Daoy (cell line): ENCODE data around the gene R3HDML. TPM values are rescaled to one million over a fixed set of nuclear protein-coding genes. Genes with fewer than 3 reads are reported as not detected.

Source experiments
- DNase-seq: peaks from one replicate; pipeline ENCODE4 v3.0.0-alpha.2; 2015; ENCODE audit warnings: low read depth
- total RNA-seq: library from RNA; depleted of rRNA; stranded (reverse); fragments of >200 nt; shearing (Covaris generic); gene quantifications from 2 replicates; pipeline ENCODE4 v1.2.3, GENCODE V29; 2014; rRNA removed

Gene R3HDML
- total RNA-seq, 1 experiment from 2014 or later: not detected

GRCh38 chr20:44400671-44400969 is 63.8 kb downstream of the R3HDML start:
- DNase-seq: no peak

Other genes with a start within 250 kb of the R3HDML start
- gene JPH2, start 149.9 kb upstream of the R3HDML start, total RNA-seq: 1.5 and 2.1 TPM in 2 replicates
- gene OSER1, start 126.3 kb upstream of the R3HDML start, total RNA-seq: 47.1 and 49.1 TPM in 2 replicates
- 0.29 TPM in 1 of 2 replicates, not detected in the other for gene GDAP1L1, start 89.7 kb upstream of the R3HDML start, total RNA-seq
- 6.6 and 7.4 TPM in 2 replicates for gene FITM2, start 25.8 kb upstream of the R3HDML start, total RNA-seq
- gene HNF4A, start 18.7 kb downstream of the R3HDML start, total RNA-seq: not detected in 2 replicates
- gene TTPAL, start 138.8 kb downstream of the R3HDML start, total RNA-seq: 5.4 and 6.1 TPM in 2 replicates
- 24.5 and 32.1 TPM in 2 replicates for gene SERINC3, start 185.0 kb downstream of the R3HDML start, total RNA-seq
- gene PKIG, start 245.5 kb downstream of the R3HDML start, total RNA-seq: 51.8 and 54.6 TPM in 2 replicates